ELR (cell line): ENCODE measurements around the gene ATXN7L1.

ENCODE experiments used
- DNase-seq: peaks from one replicate; pipeline ENCODE4 v3.0.0-alpha.2; 2015; ENCODE audit warnings: low read depth

ATXN7L1 gene, protein sequence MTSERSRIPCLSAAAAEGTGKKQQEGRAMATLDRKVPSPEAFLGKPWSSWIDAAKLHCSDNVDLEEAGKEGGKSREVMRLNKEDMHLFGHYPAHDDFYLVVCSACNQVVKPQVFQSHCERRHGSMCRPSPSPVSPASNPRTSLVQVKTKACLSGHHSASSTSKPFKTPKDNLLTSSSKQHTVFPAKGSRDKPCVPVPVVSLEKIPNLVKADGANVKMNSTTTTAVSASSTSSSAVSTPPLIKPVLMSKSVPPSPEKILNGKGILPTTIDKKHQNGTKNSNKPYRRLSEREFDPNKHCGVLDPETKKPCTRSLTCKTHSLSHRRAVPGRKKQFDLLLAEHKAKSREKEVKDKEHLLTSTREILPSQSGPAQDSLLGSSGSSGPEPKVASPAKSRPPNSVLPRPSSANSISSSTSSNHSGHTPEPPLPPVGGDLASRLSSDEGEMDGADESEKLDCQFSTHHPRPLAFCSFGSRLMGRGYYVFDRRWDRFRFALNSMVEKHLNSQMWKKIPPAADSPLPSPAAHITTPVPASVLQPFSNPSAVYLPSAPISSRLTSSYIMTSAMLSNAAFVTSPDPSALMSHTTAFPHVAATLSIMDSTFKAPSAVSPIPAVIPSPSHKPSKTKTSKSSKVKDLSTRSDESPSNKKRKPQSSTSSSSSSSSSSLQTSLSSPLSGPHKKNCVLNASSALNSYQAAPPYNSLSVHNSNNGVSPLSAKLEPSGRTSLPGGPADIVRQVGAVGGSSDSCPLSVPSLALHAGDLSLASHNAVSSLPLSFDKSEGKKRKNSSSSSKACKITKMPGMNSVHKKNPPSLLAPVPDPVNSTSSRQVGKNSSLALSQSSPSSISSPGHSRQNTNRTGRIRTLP

DNA sequence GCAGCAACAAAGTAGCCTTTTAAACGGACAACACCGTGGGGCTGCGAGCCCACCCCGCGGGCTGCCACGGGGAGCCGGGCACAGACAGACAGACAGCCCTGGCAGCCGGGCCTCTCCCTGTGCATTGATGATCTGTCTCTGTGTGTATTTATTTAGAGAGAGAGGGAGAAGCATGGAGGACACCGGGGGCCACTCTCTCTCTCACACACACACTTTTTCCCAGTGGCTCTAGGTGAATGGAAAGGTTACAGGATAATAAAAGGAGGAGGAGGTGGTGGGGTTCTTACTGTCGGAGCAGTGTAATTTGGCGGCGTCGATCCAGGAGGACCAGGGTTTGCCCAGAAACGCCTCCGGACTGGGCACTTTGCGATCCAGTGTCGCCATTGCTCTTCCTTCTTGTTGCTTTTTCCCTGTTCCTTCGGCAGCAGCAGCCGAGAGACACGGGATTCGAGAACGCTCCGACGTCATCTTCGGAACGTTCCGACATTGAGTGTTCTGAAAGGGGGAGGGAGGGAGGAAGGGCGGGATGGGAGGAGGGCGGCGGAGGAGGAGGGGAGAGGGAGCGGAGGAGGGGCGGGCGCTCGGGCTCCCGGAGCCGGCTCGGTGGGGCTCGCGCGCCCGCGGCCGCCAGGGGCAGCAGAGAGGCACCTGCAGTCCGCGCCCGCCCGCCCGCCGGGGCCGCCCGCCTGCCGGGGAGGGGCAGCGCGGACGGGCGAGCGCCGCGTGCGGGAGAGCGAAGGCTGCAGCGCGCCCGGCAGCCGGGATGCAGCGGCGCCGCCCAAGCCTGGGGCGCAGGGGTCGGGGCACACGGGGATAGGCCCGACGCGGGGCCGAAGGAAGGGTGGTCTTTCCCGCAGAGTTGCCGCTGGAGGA, at the start of gene ATXN7L1:
ATXN7L1 (minus strand) TSS at position 509 of the 873 bp plus-strand sequence; CDS start at position 468, 41 bp downstream.
- peak; percentile 97 for DNase-seq

DNA sequence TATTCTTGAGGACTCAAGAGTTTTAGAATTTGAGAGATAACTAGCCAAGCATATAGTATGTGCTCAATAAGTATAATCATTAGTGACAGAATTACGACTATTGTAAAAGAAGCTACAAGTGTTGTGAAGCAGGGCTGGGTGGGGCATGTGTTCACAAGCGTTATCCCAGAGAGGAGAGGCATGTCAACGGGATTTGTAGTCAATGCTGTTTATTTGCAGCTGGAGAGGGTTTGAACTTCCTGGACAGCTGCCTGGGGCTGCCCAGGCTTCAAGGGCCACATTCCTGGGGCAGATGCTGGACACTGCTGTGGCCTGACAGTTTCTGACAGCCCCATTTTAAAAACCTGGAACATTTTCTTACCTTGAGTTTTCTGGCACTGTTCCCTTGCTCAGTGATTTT, 49.7 kb upstream of the ATXN7L1 start:
- DNase-seq: no peak

DNA sequence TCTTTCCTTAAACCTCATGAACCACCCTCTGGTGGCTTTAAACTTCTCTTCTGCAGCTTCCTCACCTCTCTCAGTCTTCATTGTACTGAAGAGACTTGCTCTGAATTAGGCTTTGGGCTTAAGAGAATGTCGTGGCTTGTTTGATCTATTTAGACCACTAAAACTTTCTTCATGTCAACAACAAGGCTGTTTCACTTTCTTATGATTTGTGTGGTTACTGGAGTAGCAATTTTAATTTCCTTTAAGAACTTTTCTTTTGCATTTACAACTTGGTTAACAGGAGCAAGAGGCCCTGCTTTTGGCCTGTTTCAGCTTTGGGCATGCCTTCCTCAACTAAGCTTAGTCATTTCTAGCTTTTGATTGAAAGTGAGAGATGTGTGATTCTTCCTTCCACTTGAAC, 48.5 kb upstream of the ATXN7L1 start:
- no peak for DNase-seq

DNA sequence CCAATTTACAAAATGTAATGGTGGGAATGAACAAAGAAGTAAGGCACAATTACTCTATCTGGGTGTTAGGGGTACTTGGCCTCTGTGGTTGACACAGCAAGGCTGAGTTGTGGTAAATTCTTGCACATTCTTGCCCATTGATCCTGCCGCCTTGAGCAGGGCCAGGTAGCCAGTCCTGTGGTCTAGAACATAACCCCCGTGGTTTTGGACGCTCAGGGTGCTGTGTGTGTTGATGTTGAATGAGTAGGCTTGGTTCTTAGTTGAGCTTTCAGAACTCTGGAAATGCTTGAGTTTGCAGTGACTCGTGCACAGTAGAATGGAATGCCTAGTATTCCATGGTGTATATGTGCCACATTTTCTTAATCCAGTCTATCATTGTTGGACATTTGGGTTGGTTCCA, 44.4 kb upstream of the ATXN7L1 start:
- DNase-seq: peak; percentile 14

DNA sequence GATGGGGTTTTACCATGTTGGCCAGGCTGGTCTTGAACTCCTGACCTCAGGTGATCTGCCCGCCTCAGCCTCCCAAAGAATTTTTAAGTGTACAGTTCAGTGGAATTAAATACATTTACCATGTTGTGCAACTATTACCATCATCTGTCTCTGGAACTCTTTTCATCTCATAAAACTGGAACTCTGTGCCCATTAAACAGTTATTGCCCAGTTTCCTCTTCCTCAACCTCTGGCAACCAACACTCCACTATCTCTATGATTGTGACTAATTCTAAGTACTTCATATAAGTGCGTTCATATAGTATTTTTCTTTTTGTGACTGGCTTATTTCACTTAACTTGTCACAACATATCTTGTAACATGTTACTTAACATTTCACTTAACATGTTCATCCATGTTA, 41.3 kb upstream of the ATXN7L1 start:
- DNase-seq: no peak

DNA sequence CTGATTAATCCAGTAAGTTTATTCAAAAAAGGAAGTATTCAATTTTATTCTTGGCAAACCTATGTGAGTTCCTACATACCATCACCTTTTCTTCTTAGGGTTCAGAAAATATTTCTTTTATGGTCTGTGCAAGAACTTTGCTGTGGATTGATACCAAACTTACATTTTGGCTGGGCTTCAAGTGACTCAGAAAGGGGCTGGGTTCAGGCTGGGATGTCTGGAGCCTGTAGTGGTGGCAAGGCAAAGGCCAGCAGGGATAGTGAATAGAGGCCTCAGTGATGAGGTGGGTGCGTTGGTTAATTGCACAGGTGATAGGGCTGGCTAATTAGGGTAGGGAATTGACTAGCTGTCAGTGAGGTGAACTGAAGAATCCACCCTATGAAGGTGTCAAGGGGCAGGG, 40.2 kb upstream of the ATXN7L1 start:
- peak; percentile 18 for DNase-seq

DNA sequence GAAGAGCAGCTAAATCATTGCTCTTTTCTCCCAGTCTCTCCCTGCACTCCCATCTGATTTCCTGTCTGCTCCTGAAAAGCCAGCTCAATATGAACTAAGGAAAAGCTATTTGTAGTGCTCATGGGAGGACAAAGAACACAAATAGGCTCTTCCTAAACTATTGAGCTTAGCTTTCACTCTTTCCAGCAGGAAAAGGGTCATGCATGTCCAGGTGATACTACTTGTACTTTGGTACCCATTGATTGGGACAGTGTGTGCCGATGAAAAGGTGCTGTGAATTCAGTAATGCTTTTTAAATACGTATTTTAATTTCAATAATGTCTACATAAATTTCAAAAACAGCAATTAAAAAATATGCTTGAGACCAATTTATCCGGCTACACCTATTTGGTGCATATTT, 37.5 kb upstream of the ATXN7L1 start:
- no peak for DNase-seq

DNA sequence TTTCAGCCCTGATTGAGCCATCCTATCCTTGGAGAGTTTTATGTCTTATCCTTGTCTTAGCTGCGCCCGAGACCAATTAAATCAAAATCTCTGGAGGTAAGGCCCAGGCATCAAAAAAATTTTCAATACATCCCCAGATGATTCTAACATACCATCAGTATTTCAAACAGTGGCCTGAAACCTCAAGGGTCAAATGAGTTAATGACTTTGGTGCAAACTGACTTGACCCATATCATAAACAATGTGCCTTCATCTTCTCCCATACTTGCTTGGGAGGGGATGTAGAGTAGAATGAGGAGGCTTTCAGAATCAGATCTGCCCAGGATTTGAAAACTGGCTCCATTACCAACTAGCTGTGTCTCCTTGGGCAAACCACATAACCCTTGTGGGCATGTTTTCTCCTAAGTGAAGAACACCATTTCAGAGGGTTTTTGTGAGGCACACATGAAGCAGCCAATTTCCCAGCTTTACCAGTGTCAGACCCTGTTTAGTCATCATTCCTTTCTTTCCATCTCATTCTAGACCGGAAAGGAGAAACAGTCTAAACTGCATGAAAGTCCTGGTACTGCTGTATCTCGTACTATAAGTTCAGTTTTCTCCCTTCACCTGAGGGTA, 35.7 kb upstream of the ATXN7L1 start:
- DNase-seq: peak; percentile 68

DNA sequence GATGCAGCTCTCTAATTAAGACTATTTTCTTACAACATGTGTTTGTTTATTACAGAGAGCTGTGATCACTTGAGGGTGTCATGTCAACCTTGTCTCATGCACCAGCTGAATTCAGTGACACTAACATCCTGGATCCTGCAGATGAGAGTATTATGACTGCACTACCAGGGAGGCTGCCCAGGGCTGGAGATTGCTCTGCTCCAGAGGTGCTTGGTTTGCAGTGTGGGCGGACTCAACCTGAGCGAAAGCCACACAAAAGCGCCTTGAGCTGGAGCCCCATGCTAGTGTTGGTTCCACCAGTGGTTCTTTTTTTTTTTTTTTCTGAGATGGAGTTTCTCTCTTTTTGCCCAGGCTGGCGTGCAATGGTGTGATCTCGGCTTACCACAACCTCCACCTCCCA, 33.8 kb upstream of the ATXN7L1 start:
- no peak for DNase-seq

DNA sequence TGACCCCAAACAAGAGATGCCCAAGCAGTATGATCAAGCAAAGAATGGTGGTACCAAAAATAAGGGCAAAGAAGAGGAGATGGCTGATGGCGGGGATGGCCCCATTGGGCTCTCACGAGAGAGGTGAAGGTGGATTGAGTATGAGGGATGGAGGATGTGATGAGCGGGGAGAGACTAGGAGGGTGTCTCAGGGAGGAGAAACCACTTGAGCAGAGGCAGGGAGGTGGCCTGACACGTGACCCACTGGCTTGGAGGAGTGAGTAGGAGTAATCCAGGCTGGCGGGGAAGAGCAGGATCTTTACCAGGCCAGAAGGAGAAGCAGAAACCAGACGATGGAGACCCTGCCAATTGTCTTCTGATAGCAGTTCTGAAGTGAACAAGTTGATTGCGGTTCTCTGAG, 33.3 kb upstream of the ATXN7L1 start:
- DNase-seq: no peak

DNA sequence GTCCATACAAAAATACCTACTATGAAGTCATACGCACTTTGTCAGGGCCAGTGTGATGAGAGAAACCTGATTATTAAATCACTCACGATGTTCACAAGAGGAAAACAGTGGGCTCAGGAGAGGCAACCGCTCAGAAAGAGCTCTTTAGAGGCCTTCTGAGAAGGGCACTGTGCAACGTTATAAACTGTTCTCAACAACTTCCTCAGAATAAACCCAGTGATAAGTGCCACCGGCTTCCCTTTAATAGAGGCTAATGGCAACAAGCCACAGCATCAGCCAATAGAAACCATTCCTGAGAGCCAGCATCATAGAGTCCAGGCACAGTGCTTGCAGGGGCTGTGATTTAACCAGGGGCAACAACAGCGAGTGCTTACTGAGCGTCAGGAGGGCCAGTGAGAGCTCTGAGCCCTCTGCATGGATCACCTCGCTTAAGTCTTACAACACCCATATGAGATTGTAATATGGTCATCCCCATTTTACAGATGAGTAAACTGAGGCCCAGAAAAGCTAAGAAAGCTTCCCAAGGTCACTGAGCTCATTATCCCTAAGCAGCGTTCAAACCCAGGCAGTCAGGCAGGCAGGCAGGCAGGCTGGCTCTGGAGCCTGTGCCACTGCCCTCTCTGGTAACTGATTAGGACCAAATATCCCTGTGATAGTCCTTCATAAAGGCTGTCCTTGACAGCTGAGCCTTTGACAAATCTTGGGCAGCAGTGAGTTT, 30.9 kb upstream of the ATXN7L1 start:
- DNase-seq: no peak

DNA sequence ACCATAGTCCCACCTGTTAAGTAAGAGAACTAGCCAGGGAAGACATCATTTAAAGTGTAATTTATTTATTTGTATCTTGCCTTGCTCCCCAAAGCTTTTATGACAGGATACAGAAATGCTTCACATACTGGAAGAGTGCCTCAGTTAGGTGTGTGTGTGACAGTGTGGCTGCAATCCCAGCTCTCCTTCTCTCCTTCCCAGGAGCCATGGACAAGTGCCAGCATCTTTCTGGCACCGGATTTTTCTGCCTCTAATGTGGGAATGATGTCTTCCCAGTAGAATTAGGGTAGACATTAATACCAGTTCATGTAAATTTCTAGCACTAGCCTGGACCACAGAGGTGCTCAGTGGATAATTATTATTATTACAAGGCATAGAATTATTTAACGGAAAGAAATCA, 30.3 kb upstream of the ATXN7L1 start:
- no peak for DNase-seq

DNA sequence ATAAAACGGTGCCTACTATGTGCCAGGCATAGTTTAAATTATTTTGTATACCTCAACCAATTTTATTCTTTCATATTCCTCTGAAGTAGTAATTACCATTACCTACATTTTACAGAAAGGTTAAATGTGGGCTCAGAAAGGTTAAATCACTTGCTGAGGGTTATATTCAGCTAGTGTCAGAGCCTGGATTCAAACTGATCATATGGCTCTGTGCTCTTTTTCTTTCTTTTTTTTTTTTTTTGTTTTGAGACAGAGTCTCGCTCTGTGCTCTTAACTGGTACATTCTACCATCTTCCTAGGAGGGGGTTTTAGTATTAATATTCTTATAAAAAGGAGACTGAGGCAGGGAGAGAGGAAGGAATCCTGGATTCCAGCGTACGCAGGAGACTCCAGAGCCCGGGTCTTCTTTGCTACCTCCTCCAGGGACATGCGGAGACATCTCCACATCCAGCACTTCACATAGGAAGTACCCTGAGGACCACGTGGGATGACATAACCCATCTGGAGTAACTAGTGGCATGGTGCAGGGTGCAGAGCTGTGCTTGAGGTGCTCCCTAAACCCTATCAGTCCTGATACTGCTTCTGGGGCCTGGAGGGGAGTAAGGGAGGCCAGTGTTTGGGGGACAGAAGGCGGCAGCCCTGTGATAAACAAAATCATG, 29.6 kb upstream of the ATXN7L1 start:
- DNase-seq: no peak

DNA sequence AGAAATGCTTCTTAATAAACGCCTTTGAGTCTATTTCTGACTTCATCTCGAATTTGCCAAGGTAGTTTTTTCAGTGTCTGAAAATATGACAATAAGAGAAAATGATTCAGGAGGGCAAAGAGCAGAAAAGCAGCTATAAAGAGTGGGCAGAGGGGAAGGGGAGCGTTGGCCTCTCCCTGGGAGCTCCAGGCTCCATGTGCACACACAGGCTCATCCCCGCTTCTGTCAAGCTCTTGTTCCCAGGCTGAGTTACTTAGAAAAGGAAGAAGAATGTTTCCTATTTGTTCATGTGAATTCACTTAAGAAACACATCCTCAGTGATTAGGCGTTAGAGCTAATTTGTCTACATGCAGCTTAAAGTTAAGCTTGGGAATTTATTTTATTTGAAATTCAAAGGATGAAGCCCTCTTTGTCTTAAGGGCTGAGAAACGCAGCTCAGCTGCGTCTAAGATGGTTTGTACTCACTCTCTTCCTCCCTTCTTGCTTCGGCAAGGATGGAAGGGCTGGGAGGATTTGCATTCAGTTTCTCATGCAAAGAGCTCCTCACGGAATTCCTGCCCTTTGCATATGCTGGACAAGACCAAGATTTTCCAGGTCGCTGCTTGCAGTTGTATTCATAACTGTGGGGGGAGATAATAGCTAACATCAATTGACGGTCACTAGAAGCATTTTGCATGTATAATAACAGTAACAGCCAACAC, 29.0 kb upstream of the ATXN7L1 start:
- no peak for DNase-seq

DNA sequence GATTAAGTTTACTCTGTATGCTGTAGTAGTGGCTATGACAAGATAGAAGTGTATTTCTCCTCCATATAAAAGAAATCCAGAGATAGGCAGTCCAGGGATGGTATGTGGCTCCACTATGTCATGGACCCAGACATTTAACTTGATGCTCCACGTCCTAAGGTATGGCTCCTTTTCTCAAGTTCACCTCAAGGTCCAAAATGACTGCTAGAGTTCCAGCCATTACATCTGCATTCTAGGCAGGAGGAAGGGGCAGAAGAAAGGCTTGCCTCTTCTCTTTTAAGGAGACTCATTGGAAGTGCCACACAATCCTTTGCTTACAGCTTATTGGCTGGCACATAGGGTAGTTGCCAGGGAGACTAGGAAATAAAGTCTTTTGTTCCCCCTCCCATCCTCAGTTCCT, 27.7 kb upstream of the ATXN7L1 start:
- DNase-seq: no peak

DNA sequence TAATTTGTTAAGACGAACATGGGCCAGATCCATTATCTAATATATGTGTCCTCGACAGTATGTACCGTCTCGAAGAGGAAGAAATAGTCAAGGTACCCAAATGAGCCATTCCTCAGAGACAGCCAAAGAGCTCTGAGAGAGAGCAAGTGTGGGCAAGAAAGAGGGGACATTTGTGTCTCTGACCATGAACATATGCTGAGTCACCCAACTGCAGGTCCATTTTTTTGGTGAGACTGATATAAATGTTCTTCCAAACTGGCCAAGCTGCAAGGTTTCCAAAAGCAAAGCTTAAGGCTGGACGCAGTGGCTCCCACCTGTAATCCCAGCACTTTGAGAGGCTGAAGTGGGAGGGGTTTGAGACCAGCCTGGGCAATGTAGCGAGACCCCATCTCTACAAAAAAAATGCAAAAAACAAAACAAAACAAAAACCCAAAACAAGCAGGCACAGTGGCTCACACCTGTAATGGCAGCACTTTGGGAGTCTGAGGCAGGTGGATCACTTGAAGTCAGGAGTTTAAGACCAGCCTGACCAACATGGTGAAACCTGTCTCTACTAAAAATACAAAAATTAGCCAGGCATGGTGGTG, 26.0 kb upstream of the ATXN7L1 start:
- DNase-seq: no peak

DNA sequence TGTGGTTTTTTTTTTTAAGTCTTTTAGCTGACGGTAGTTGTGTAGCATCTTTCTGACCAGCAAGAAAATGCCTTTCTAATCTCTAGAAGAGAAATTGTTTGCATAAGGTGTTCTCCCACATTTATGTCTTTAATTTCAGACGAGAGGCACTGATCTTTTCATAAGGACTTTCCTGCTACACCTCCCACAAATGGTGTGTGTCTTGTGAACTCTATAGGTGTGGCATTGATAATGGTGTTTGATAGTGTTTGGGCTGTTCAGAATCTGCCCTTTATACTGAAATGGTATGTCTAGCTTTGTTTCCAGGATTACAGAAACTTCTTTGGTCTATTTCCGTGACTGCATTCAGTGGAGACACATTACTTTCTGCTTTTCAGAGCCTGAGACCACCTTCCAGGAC, 21.6 kb upstream of the ATXN7L1 start:
- no peak for DNase-seq

DNA sequence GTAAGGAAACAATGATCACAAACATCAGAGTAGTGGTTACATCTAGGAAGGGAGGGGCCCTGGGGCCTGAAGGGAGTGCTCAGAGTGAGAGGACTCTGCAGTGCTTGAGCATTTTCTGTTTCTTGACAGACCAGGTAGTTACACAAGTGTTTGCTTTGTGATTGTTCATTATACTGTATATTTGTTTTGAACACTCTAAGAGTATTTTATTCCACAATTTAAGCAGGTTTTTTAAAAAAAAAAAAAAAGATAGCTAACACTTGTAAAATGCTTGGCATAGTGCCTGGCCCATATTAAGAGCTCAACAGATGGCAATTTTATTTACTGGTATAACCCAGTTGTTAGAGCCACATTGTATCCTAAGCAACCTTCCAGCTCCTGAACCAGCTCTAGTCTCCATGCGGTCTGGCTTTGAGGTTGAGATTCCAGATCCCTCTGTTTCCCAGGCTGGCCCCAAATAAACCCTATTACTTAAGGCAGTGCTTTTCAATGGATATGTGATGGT, 20.1 kb upstream of the ATXN7L1 start:
- no peak for DNase-seq

DNA sequence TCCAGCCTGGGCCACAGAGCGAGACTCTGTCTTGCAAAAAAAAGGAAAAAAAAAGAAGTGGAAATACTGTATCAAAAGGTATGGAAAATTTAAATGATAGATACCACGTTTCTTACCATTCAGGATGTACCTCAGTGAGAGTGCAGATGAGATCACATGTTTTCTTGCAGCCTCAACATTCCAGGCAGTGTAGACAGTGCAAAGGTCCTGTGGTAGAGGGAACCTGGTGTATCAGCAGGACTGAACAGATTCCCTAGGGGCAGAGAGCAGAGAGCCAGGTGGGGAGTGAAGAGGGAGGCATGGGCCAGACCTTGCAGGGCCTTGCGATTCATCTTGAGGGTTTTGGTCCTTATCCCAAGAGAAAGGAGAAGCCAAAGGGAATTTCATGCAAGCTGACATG, 17.7 kb upstream of the ATXN7L1 start:
- no peak for DNase-seq
